Stimulated activated CD8-positive, alpha-beta memory T cell treated with anti-CD3 and anti-CD28 coated beads, Interleukin-12 subunit alpha, Interleukin-12 subunit beta, amount 100 ng/mL, for 24 hours (primary cell): ENCODE measurements around the gene RPS6KA5.
A peak's percentile ranks its signal among the peaks of the same experiment; 100 is the strongest.
"Not testable (repeated sequence)": the region's sequence is repeated elsewhere in the genome, so short reads cannot be mapped to it uniquely, and the experiment has no call there.

Source experiments
- DNase-seq: peaks from one replicate; pipeline ENCODE4 v3.0.0-alpha.2; 2020; ENCODE audit errors: extremely low read depth

The RPS6KA5 gene

GRCh38 chr14:91060351-91061055, at the start of gene RPS6KA5:
Gene RPS6KA5, minus strand, starts transcription at chr14:91060641. Its CDS starts 207 bp downstream, at chr14:91060434.
- DNase-seq = peak; percentile 100

- no peak for DNase-seq
These were observed 48.6 kb upstream of the RPS6KA5 start for GRCh38 chr14:91108941-91109611.

- no peak for DNase-seq
These were observed 42.7 kb upstream of the RPS6KA5 start for GRCh38 chr14:91103116-91103515.

GRCh38 chr14:91100102-91100501, 39.7 kb upstream of the RPS6KA5 start:
- DNase-seq = no peak

GRCh38 chr14:91098591-91098990, 38.1 kb upstream of the RPS6KA5 start:
- no peak for DNase-seq

- DNase-seq = not testable (repeated sequence)
These were observed 37.2 kb upstream of the RPS6KA5 start for GRCh38 chr14:91097657-91098056.

GRCh38 chr14:91095178-91095577, 34.7 kb upstream of the RPS6KA5 start:
- no peak for DNase-seq

- no peak for DNase-seq
These were observed 34.3 kb upstream of the RPS6KA5 start for GRCh38 chr14:91094772-91095171.

GRCh38 chr14:91093743-91094472, 33.5 kb upstream of the RPS6KA5 start:
- DNase-seq = not testable (repeated sequence)

- no peak for DNase-seq
These were observed 31.6 kb upstream of the RPS6KA5 start for GRCh38 chr14:91092073-91092472.

- no peak for DNase-seq
These were observed 30.3 kb upstream of the RPS6KA5 start for GRCh38 chr14:91090743-91091142.

- DNase-seq = no peak
These were observed 29.6 kb upstream of the RPS6KA5 start for GRCh38 chr14:91089958-91090535.

- no peak for DNase-seq
These were observed 28.3 kb upstream of the RPS6KA5 start for GRCh38 chr14:91088585-91089235.

- not testable (repeated sequence) for DNase-seq
These were observed 27.0 kb upstream of the RPS6KA5 start for GRCh38 chr14:91087470-91087869.

- no peak for DNase-seq
These were observed 24.1 kb upstream of the RPS6KA5 start for GRCh38 chr14:91084516-91084915.

GRCh38 chr14:91082282-91082681, 21.8 kb upstream of the RPS6KA5 start:
- DNase-seq = no peak

GRCh38 chr14:91080071-91080470, 19.6 kb upstream of the RPS6KA5 start:
- DNase-seq = no peak

- peak; percentile 26 for DNase-seq
These were observed 17.8 kb upstream of the RPS6KA5 start for GRCh38 chr14:91078095-91078737.

GRCh38 chr14:91075553-91075952, 15.1 kb upstream of the RPS6KA5 start:
- DNase-seq = no peak

- no peak for DNase-seq
These were observed 10.1 kb upstream of the RPS6KA5 start for GRCh38 chr14:91070572-91070971.

GRCh38 chr14:91068642-91069041, 8.2 kb upstream of the RPS6KA5 start:
- no peak for DNase-seq
